Stimulated activated memory B cell treated with anti-CD40 and anti-IgM and Interleukin-4, amounts not matched to agents 10 μg/mL and 1 μg/mL and 100 μg/mL, for 72 hours (primary cell): ENCODE results near the gene PSMD5.

ENCODE experiments used
- ATAC-seq: fragments of 150-1000 bp; cut with Tn5 transposase; 2 replicates; pipeline ENCODE4 v1.10.0; 2021
- H3K27ac Mint-ChIP-seq: one replicate; pipeline ENCODE4 v1.8.0; 2022; ENCODE audit warnings: mild to moderate bottlenecking, mixed read lengths
- H3K27me3 Mint-ChIP-seq: one replicate; pipeline ENCODE4 v1.8.0; 2022; ENCODE audit warnings: mixed read lengths
- H3K36me3 Mint-ChIP-seq: one replicate; pipeline ENCODE4 v1.8.0; 2022; ENCODE audit warnings: mixed read lengths
- H3K4me1 Mint-ChIP-seq: one replicate; pipeline ENCODE4 v1.8.0; 2022; ENCODE audit warnings: mixed read lengths
- H3K4me3 Mint-ChIP-seq: one replicate; pipeline ENCODE4 v1.8.0; 2022; ENCODE audit warnings: mild to moderate bottlenecking, moderate library complexity, mixed read lengths
- H3K9me3 Mint-ChIP-seq: one replicate; pipeline ENCODE4 v1.8.0; 2022; ENCODE audit warnings: mixed read lengths

Gene PSMD5

GRCh38 chr9:120867676-120868338 is 25.1 kb upstream of the PSMD5 start:
- no peaks in the 10 kb centered on the region for H3K9me3 Mint-ChIP-seq
- H3K4me1 Mint-ChIP-seq = peaks cover 20% of the 10 kb centered on the region
- H3K27ac Mint-ChIP-seq = peak overlapping the region; percentile 79
- ATAC-seq = no peak
- no peaks in the 10 kb centered on the region for H3K27me3 Mint-ChIP-seq
- H3K4me3 Mint-ChIP-seq = peak overlapping the region; percentile 79
- peaks cover 20% of the 10 kb centered on the region for H3K36me3 Mint-ChIP-seq

DNA sequence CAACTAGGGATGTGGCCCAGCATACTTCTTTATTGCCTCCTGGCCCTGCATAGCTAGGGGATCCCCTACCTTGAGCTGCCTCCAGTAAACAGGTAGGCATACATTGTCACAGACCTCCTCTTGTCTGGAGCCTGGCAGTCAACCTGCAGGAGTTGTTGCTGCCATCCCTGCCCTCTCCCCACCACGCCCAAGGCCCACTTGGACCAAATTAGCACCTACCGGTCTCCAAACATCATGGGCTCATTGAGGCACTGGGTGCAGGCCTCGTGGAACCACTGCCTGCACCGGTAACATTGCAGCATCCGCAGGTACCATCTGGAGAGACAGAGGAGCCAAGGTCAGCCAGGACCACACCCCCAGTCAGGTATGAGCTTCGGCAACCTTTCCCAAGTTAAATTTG is 23.9 kb upstream of the PSMD5 start:
- Mint-ChIP-seq H3K27me3 (no peaks in the 10 kb centered on the region), H3K4me1 (peaks cover 20% of the 10 kb centered on the region), H3K9me3 (no peaks in the 10 kb centered on the region), H3K4me3 (no peak overlapping the region), H3K27ac (no peak overlapping the region), H3K36me3 (peaks cover 22% of the 10 kb centered on the region)
- no peak for ATAC-seq

- peaks cover 28% of the 10 kb centered on the region for H3K36me3 Mint-ChIP-seq
- no peaks in the 10 kb centered on the region for H3K27me3 Mint-ChIP-seq
- no peak overlapping the region for H3K4me3 Mint-ChIP-seq
- ATAC-seq = no peak
- no peak overlapping the region for H3K27ac Mint-ChIP-seq
- H3K9me3 Mint-ChIP-seq = no peaks in the 10 kb centered on the region
- peaks cover 20% of the 10 kb centered on the region for H3K4me1 Mint-ChIP-seq
Observed at GRCh38 chr9:120865809-120866208, 23.1 kb upstream of the PSMD5 start.

DNA sequence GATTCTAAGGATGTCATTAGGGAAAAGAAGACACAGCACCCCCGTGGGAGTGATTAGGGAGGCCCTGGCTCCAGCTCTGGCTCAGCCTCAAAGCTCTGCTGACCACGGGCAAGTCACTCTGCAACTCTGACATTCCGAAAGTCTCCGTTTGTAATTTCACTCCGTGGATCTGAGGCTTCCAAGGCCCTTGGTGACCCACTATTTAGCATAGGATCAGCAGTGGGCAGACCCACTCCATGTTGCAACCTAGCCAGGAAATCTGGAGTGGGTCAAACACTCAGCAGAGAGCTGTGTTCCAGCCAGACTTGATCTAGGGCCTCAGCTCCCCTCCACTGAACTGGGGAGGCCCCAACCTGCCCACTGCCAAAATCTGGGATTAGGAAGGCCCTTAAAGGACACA is 22.5 kb upstream of the PSMD5 start:
- Mint-ChIP-seq H3K27ac (no peak overlapping the region), H3K36me3 (peaks cover 34% of the 10 kb centered on the region), H3K27me3 (no peaks in the 10 kb centered on the region), H3K4me1 (peaks cover 18% of the 10 kb centered on the region), H3K4me3 (no peak overlapping the region), H3K9me3 (no peaks in the 10 kb centered on the region)
- no peak for ATAC-seq

GRCh38 chr9:120864719-120865118 is 22.0 kb upstream of the PSMD5 start:
- no peak for ATAC-seq
- peaks cover 13% of the 10 kb centered on the region for H3K4me1 Mint-ChIP-seq
- H3K4me3 Mint-ChIP-seq = no peak overlapping the region
- H3K27me3 Mint-ChIP-seq = no peaks in the 10 kb centered on the region
- H3K36me3 Mint-ChIP-seq = peaks cover 39% of the 10 kb centered on the region
- H3K9me3 Mint-ChIP-seq = no peaks in the 10 kb centered on the region
- H3K27ac Mint-ChIP-seq = no peak overlapping the region

GRCh38 chr9:120863833-120864232 is 21.1 kb upstream of the PSMD5 start:
- H3K27ac Mint-ChIP-seq = no peak overlapping the region
- no peak overlapping the region for H3K4me3 Mint-ChIP-seq
- no peak for ATAC-seq
- H3K9me3 Mint-ChIP-seq = no peaks in the 10 kb centered on the region
- no peaks in the 10 kb centered on the region for H3K27me3 Mint-ChIP-seq
- peaks cover 42% of the 10 kb centered on the region for H3K36me3 Mint-ChIP-seq
- peaks cover 8% of the 10 kb centered on the region for H3K4me1 Mint-ChIP-seq

DNA sequence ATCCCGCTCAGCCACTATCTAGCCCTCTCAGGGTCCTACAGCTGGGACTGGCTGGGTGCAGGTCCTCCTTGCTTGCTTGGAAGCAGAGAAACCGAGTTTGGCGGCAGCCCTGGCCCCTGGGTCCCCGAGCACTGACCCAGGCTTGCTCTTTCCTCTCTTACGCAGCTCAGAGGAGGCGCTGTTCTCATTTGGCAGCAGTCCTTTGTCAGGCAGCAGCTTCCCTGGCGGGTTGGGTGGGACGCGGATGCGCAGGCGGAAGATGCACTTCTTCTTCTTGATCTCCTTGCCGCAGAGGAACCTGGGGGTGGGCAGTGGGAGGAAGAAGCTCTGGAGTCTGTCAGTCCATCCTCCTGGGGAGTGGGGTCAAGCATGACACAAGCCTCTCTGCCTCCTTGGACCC is 19.7 kb upstream of the PSMD5 start:
- peaks cover 49% of the 10 kb centered on the region for H3K36me3 Mint-ChIP-seq
- H3K9me3 Mint-ChIP-seq = no peaks in the 10 kb centered on the region
- H3K27ac Mint-ChIP-seq = no peak overlapping the region
- no peaks in the 10 kb centered on the region for H3K27me3 Mint-ChIP-seq
- peaks cover 6% of the 10 kb centered on the region for H3K4me1 Mint-ChIP-seq
- no peak for ATAC-seq
- no peak overlapping the region for H3K4me3 Mint-ChIP-seq

GRCh38 chr9:120861935-120862334 is 19.2 kb upstream of the PSMD5 start:
- no peaks in the 10 kb centered on the region for H3K27me3 Mint-ChIP-seq
- H3K4me1 Mint-ChIP-seq = peaks cover 6% of the 10 kb centered on the region
- no peak for ATAC-seq
- H3K36me3 Mint-ChIP-seq = peaks cover 52% of the 10 kb centered on the region
- no peak overlapping the region for H3K27ac Mint-ChIP-seq
- H3K4me3 Mint-ChIP-seq = no peak overlapping the region
- H3K9me3 Mint-ChIP-seq = no peaks in the 10 kb centered on the region

GRCh38 chr9:120860083-120860482 is 17.4 kb upstream of the PSMD5 start:
- Mint-ChIP-seq H3K27me3 (no peaks in the 10 kb centered on the region), H3K9me3 (no peaks in the 10 kb centered on the region), H3K4me1 (peaks cover 6% of the 10 kb centered on the region), H3K27ac (peak overlapping the region; percentile 30), H3K4me3 (no peak overlapping the region), H3K36me3 (peaks cover 52% of the 10 kb centered on the region)
- ATAC-seq = no peak

GRCh38 chr9:120859361-120859760 is 16.6 kb upstream of the PSMD5 start:
- peaks cover 52% of the 10 kb centered on the region for H3K36me3 Mint-ChIP-seq
- H3K4me3 Mint-ChIP-seq = no peak overlapping the region
- H3K9me3 Mint-ChIP-seq = no peaks in the 10 kb centered on the region
- peak overlapping the region; percentile 30 for H3K27ac Mint-ChIP-seq
- H3K27me3 Mint-ChIP-seq = no peaks in the 10 kb centered on the region
- ATAC-seq = no peak
- H3K4me1 Mint-ChIP-seq = peaks cover 6% of the 10 kb centered on the region

DNA sequence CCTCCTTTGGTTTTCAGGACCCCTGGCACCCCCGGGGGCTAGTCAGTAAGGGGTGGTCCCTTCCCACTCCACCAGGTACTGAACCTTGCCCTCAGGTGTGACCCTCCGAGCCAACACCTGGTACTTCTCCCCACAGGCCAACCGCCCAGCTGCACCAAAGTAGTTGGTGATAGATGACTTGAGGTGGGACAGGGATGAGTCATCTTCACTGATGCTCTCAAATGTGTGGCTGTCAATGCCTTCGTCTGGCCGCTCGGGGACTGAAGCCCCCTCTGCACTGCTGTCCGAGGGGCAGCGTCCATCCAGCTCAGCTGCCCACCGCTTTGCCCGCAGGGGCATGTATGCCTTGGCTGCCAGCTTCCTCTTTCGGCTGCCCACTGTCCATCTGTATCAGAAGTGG is 15.2 kb upstream of the PSMD5 start:
- no peaks in the 10 kb centered on the region for H3K27me3 Mint-ChIP-seq
- H3K4me1 Mint-ChIP-seq = peaks cover 6% of the 10 kb centered on the region
- peak overlapping the region; percentile 43 for H3K27ac Mint-ChIP-seq
- peak; percentile 41 for ATAC-seq
- H3K9me3 Mint-ChIP-seq = no peaks in the 10 kb centered on the region
- no peak overlapping the region for H3K4me3 Mint-ChIP-seq
- H3K36me3 Mint-ChIP-seq = peaks cover 39% of the 10 kb centered on the region

DNA sequence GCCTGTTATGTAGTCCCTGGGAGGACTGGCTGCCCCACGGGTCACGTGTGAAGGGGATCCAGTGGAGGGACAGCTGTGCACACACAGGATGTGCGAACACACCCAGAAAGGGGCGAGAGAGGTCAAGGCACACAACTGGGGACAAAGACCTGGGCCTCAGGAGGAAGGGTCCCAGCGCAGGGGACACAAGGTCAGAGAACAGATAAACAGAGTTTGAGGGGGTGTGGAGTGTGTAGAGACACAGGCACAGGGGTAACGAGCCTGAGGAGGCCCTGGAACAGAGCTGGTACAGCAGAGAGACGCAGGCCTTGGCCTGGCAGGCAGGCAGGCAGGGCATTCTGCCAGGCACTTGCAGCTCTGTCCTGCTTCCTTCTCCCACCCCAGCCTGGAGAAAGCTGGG is 14.8 kb upstream of the PSMD5 start:
- no peaks in the 10 kb centered on the region for H3K27me3 Mint-ChIP-seq
- no peaks in the 10 kb centered on the region for H3K9me3 Mint-ChIP-seq
- H3K4me1 Mint-ChIP-seq = peaks cover 9% of the 10 kb centered on the region
- no peak for ATAC-seq
- H3K27ac Mint-ChIP-seq = peak overlapping the region; percentile 43
- peaks cover 40% of the 10 kb centered on the region for H3K36me3 Mint-ChIP-seq
- H3K4me3 Mint-ChIP-seq = no peak overlapping the region

DNA sequence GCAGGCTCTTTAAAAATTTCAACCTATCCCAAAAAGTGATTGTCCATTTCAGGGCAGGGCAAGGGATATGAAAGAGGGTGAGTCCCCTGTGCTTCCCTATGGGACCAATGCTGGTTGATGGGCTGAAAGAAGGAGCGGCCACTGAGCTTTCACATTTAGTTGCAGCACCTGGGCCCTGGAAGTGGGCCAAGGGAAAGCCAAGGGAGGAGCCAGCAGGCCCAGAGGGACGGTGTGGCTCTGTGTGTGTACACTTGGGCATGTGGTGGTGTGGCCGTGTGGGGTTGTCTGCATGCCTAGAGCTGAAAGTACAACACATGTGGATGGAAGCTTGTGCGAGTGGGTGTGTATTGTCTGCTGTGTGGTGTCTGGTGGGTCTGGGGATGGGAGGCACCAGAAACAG is 14.0 kb upstream of the PSMD5 start:
- Mint-ChIP-seq H3K4me3 (no peak overlapping the region), H3K9me3 (no peaks in the 10 kb centered on the region), H3K27ac (no peak overlapping the region), H3K4me1 (peaks cover 10% of the 10 kb centered on the region), H3K27me3 (no peaks in the 10 kb centered on the region), H3K36me3 (peaks cover 37% of the 10 kb centered on the region)
- no peak for ATAC-seq

DNA sequence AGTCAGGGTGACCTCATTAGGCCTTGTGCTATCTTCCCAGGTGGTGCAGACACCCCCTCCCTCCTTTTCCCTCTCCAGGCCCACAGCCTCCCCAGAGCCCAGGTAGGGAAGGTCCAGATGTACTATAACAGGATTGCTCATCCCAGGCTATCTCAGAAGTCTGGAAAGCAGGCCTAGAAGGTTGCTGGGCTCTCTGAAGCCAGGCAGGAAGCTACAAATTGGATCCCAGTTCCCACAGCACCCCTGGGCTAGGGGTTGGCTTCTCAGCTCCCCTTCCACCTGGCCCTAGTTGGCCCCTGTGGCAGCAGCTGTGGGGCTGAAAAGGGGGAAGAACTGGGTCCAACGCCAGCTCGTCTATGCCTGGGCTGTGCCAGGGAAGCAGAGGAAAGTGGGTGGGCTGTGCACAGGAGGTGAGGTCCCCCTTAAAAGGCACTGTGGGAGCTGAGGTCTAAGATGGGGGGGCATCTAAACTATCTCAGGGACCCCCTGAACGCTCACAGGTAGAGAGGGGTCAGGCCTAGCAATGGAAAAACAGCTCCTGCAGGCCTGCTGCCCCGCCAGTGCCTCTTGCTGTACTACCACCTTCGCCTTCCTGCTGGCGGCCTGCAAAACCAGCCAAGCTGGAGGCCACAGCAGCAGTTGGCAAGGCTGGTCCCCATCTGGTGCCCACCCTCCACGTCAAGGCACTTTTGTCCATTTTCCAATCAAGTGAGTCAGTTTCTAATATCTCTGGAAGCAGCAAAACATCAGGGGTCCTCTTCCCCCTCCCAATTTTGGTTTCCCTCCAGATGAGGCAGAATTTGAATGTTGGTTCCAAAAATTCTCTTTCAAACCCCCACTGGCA is 13.3 kb upstream of the PSMD5 start:
- no peaks in the 10 kb centered on the region for H3K9me3 Mint-ChIP-seq
- peaks cover 13% of the 10 kb centered on the region for H3K4me1 Mint-ChIP-seq
- peaks cover 35% of the 10 kb centered on the region for H3K36me3 Mint-ChIP-seq
- no peak overlapping the region for H3K4me3 Mint-ChIP-seq
- H3K27me3 Mint-ChIP-seq = no peaks in the 10 kb centered on the region
- ATAC-seq = no peak
- no peak overlapping the region for H3K27ac Mint-ChIP-seq

GRCh38 chr9:120854596-120855327 is 12.0 kb upstream of the PSMD5 start:
- Mint-ChIP-seq H3K4me3 (no peak overlapping the region), H3K27me3 (no peaks in the 10 kb centered on the region), H3K4me1 (peaks cover 23% of the 10 kb centered on the region), H3K27ac (no peak overlapping the region), H3K36me3 (peaks cover 34% of the 10 kb centered on the region), H3K9me3 (no peaks in the 10 kb centered on the region)
- no peak for ATAC-seq
